ENCODE data around the gene PKHD1.

PKHD1 gene

DNA sequence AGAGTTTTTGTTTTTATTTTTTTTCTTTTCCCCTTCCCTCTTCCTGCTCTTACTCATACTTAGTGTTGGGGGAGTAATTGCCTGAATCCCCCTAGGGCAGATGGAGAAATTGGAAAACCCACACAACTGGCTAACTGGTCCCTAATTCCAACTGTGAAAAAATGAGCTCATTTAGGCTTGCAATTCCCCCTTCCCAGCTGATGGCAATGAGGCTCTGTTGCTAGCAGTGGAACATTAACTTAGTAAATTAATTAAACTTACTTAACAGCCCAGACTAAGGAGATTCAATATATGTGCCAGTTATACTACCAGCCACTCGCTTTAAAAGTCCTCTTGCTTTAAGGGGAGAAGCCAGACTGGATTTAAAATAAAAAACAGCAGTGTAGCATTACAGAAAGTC is 76.6 kb downstream of the PKHD1 start:
- Histone ChIP-seq H3K4me1 (ENCODE audit: control insufficient read depth in 1 of 2, insufficient read depth in 2 of 2, low read length in 2 of 2) (no peaks in the 10 kb centered on the region), H4K12ac (ENCODE audit: low read depth, low read length) (no peak overlapping the region), H2BK120ac (ENCODE audit: insufficient read depth, low read length, poor library complexity) (no peak overlapping the region), H3K14ac (ENCODE audit: low read length) (no peak overlapping the region), H3K23ac (ENCODE audit: low read length) (no peak overlapping the region), H3K18ac (ENCODE audit: low read length) (no peak overlapping the region), H2BK12ac (ENCODE audit: low read length) (no peak overlapping the region), H3K27ac (ENCODE audit: low read depth, low read length) (no peak overlapping the region), H3K9ac (ENCODE audit: low read length) (no peak overlapping the region), H3K79me2 (ENCODE audit: control insufficient read depth, insufficient read depth, low read length, poor library complexity) (no peaks in the 10 kb centered on the region), H3K4me3 (ENCODE audit: low read depth, low read length) (no peak overlapping the region), H2BK5ac (ENCODE audit: low read depth, low read length, poor library complexity) (no peak overlapping the region), H3K9me3 (ENCODE audit: insufficient read depth, low read depth, low read length) (no peaks in the 10 kb centered on the region), H3K4me2 (ENCODE audit: low read length) (no peak overlapping the region), H2AK5ac (ENCODE audit: low read length) (no peak overlapping the region), H3K4ac (ENCODE audit: low read depth, low read length) (no peak overlapping the region), H3K27me3 (ENCODE audit: insufficient read depth, low read length) (no peaks in the 10 kb centered on the region), H4K8ac (ENCODE audit: low read depth, low read length) (no peak overlapping the region), H3K79me1 (ENCODE audit: low read length) (no peaks in the 10 kb centered on the region), H2AFZ (ENCODE audit: insufficient read depth, low read length, poor library complexity) (no peak overlapping the region), H4K91ac (ENCODE audit: low read depth, low read length) (no peak overlapping the region), H3K36me3 (ENCODE audit: control insufficient read depth in 1 of 2, insufficient read depth in 2 of 2, low read length in 2 of 2) (no peaks in the 10 kb centered on the region)
- no peak for DNase-seq
- WGBS (ENCODE audit: extremely low coverage, insufficient coverage, insufficient read length): no CpG with 5 or more reads among the region's 1 CpG

DNA sequence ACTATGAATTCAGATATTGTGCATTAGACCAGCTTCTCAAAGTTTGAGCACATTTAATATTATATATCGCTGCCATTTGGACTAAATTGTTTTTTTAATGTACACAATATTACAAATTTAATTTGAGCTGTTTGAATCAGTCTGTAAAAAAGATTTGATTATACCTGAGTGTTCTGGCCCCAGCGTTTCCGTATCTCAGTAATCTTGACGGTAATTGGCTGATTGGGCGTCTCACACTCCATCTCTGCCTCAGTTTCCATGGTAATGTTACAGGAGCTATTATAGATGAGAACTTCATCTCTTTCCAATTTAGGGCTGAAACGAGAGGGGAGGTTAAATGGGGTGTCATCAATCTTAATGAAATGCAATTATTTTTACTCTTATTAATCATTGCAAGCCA is 77.3 kb downstream of the PKHD1 start:
- no peaks in the 10 kb centered on the region for H3K79me1 ChIP-seq (ENCODE audit: low read length)

DNA sequence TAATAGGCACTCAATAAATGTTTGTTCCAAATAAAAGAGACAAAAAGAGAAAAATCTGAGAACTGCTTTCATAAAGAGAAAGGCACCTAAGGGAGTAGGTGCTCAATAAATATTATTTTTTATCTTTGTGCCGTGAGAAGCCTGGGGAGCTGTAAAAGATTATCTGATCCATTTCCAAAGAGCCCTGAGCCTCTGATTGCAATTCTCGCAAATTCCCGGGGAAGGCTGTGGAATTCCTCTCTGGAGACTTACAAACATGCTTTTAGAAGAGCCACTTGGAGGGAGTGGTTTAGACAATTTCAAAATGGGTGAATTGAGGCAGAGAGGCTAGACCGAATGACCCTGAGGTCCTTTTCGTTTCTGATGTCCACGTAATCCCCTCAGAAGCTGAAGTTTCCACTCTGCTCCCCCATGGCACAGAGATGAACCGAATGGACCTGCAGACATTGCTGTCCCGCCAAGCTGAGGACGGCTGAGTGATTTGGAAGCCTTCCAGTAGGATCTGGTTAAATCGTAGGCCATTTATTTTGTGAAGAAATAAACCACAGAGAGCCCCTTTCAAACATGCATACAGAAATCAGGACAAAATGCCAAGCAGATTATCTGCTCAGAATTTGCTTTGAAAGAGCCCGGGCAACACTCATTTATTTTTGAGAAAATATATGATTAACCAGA is 77.8 kb downstream of the PKHD1 start:
- Histone ChIP-seq H2BK120ac (ENCODE audit: insufficient read depth, low read length, poor library complexity) (no peak overlapping the region), H3K4me1 (ENCODE audit: control insufficient read depth in 1 of 2, insufficient read depth in 2 of 2, low read length in 2 of 2) (no peaks in the 10 kb centered on the region), H3K4ac (ENCODE audit: low read depth, low read length) (no peak overlapping the region), H3K4me3 (ENCODE audit: low read depth, low read length) (no peak overlapping the region), H3K79me2 (ENCODE audit: control insufficient read depth, insufficient read depth, low read length, poor library complexity) (no peaks in the 10 kb centered on the region), H4K8ac (ENCODE audit: low read depth, low read length) (no peak overlapping the region), H3K27ac (ENCODE audit: low read depth, low read length) (no peak overlapping the region), H3K9me3 (ENCODE audit: insufficient read depth, low read depth, low read length) (no peaks in the 10 kb centered on the region), H2BK12ac (ENCODE audit: low read length) (no peak overlapping the region), H2AK5ac (ENCODE audit: low read length) (no peak overlapping the region), H3K18ac (ENCODE audit: low read length) (no peak overlapping the region), H3K9ac (ENCODE audit: low read length) (no peak overlapping the region), H3K79me1 (ENCODE audit: low read length) (no peaks in the 10 kb centered on the region), H3K4me2 (ENCODE audit: low read length) (no peak overlapping the region), H2BK5ac (ENCODE audit: low read depth, low read length, poor library complexity) (no peak overlapping the region), H3K36me3 (ENCODE audit: control insufficient read depth in 1 of 2, insufficient read depth in 2 of 2, low read length in 2 of 2) (no peaks in the 10 kb centered on the region), H3K23ac (ENCODE audit: low read length) (no peak overlapping the region), H2AFZ (ENCODE audit: insufficient read depth, low read length, poor library complexity) (no peak overlapping the region), H3K27me3 (ENCODE audit: insufficient read depth, low read length) (no peaks in the 10 kb centered on the region), H3K14ac (ENCODE audit: low read length) (no peak overlapping the region), H4K91ac (ENCODE audit: low read depth, low read length) (no peak overlapping the region), H4K12ac (ENCODE audit: low read depth, low read length) (no peak overlapping the region)
- no peak for DNase-seq
- WGBS (ENCODE audit: extremely low coverage, insufficient coverage, insufficient read length): no CpG with 5 or more reads among the region's 11 CpGs

More for the DNA sequence above, 77.3 kb downstream of the PKHD1 start:
- no peak overlapping the region for H2AK5ac ChIP-seq (ENCODE audit: low read length)
- H2BK120ac ChIP-seq (ENCODE audit: insufficient read depth, low read length, poor library complexity): no peak overlapping the region
- H3K27ac ChIP-seq (ENCODE audit: low read depth, low read length): no peak overlapping the region
- H2BK12ac ChIP-seq (ENCODE audit: low read length): no peak overlapping the region
- H4K8ac ChIP-seq (ENCODE audit: low read depth, low read length): no peak overlapping the region
- H3K14ac ChIP-seq (ENCODE audit: low read length): no peak overlapping the region
- H3K4me3 ChIP-seq (ENCODE audit: low read depth, low read length): no peak overlapping the region
- H3K4ac ChIP-seq (ENCODE audit: low read depth, low read length): no peak overlapping the region
- no peak overlapping the region for H3K4me2 ChIP-seq (ENCODE audit: low read length)
- no peak overlapping the region for H3K9ac ChIP-seq (ENCODE audit: low read length)
- H3K18ac ChIP-seq (ENCODE audit: low read length): no peak overlapping the region
- H3K23ac ChIP-seq (ENCODE audit: low read length): no peak overlapping the region
- no peaks in the 10 kb centered on the region for H3K27me3 ChIP-seq (ENCODE audit: insufficient read depth, low read length)
- no peak overlapping the region for H2AFZ ChIP-seq (ENCODE audit: insufficient read depth, low read length, poor library complexity)
- H4K91ac ChIP-seq (ENCODE audit: low read depth, low read length): no peak overlapping the region
- no peaks in the 10 kb centered on the region for H3K36me3 ChIP-seq (ENCODE audit: control insufficient read depth in 1 of 2, insufficient read depth in 2 of 2, low read length in 2 of 2)
- no peak for DNase-seq
- no peaks in the 10 kb centered on the region for H3K4me1 ChIP-seq (ENCODE audit: control insufficient read depth in 1 of 2, insufficient read depth in 2 of 2, low read length in 2 of 2)
- H3K79me2 ChIP-seq (ENCODE audit: control insufficient read depth, insufficient read depth, low read length, poor library complexity): no peaks in the 10 kb centered on the region
- H4K12ac ChIP-seq (ENCODE audit: low read depth, low read length): no peak overlapping the region
- H2BK5ac ChIP-seq (ENCODE audit: low read depth, low read length, poor library complexity): no peak overlapping the region
- no peaks in the 10 kb centered on the region for H3K9me3 ChIP-seq (ENCODE audit: insufficient read depth, low read depth, low read length)
- WGBS (ENCODE audit: extremely low coverage, insufficient coverage, insufficient read length): no CpG with 5 or more reads among the region's 6 CpGs

DNA sequence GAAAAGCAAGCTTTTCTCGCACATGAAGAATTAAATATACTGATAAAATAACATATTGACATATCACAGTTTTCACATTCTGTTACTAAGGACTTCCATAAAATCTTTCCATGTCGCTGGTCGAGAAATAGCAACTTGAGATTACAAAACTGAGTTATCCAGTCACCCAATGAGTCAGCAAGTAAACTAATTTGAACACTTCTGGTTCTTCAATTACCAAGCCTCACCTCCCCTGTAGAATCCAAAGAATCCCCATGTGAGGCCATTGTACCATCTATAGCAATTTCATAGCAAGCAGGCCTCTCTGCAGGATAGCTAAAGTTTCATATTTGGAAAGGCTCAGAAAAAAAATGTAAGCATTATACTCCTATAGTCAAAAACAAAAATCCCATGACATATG is 87.3 kb downstream of the PKHD1 start:
- no peaks in the 10 kb centered on the region for H3K79me1 ChIP-seq (ENCODE audit: low read length)
- no peaks in the 10 kb centered on the region for H3K36me3 ChIP-seq (ENCODE audit: control insufficient read depth in 1 of 2, insufficient read depth in 2 of 2, low read length in 2 of 2)
- no peaks in the 10 kb centered on the region for H3K79me2 ChIP-seq (ENCODE audit: control insufficient read depth, insufficient read depth, low read length, poor library complexity)

More for the DNA sequence above, 87.3 kb downstream of the PKHD1 start:
- Histone ChIP-seq H4K8ac (ENCODE audit: low read depth, low read length) (no peak overlapping the region), H4K91ac (ENCODE audit: low read depth, low read length) (no peak overlapping the region), H3K9ac (ENCODE audit: low read length) (no peak overlapping the region), H3K18ac (ENCODE audit: low read length) (no peak overlapping the region), H3K27me3 (ENCODE audit: insufficient read depth, low read length) (no peaks in the 10 kb centered on the region), H3K27ac (ENCODE audit: low read depth, low read length) (no peak overlapping the region), H3K4me1 (ENCODE audit: control insufficient read depth in 1 of 2, insufficient read depth in 2 of 2, low read length in 2 of 2) (no peaks in the 10 kb centered on the region), H2BK5ac (ENCODE audit: low read depth, low read length, poor library complexity) (no peak overlapping the region), H3K4me2 (ENCODE audit: low read length) (no peak overlapping the region), H2BK12ac (ENCODE audit: low read length) (no peak overlapping the region), H4K12ac (ENCODE audit: low read depth, low read length) (no peak overlapping the region), H3K9me3 (ENCODE audit: insufficient read depth, low read depth, low read length) (no peaks in the 10 kb centered on the region), H3K14ac (ENCODE audit: low read length) (no peak overlapping the region), H2BK120ac (ENCODE audit: insufficient read depth, low read length, poor library complexity) (no peak overlapping the region), H3K4ac (ENCODE audit: low read depth, low read length) (no peak overlapping the region), H2AFZ (ENCODE audit: insufficient read depth, low read length, poor library complexity) (no peak overlapping the region), H2AK5ac (ENCODE audit: low read length) (no peak overlapping the region), H3K23ac (ENCODE audit: low read length) (no peak overlapping the region), H3K4me3 (ENCODE audit: low read depth, low read length) (no peak overlapping the region)
- DNase-seq: peak; percentile 5 to 28
- WGBS (ENCODE audit: extremely low coverage, insufficient coverage, insufficient read length): no CpG with 5 or more reads among the region's 3 CpGs

All from trophoblast cell (in vitro differentiated cells and primary cell).